HEK293T (cell line): Measurements from ENCODE around the gene EPC1.

Source experiments
- CTBP1 ChIP-seq: fragments of 450-650 bp; IDR thresholded peaks from 2 replicates; pipeline ENCODE4 v1.6.1; 2016; ENCODE audit warnings: borderline replicate concordance
- FOXA1 ChIP-seq: fragments of 450-650 bp; IDR thresholded peaks from 2 replicates; pipeline ENCODE4 v1.6.1; 2016; ENCODE audit warnings: mild to moderate bottlenecking
- PKNOX1 ChIP-seq: fragments of 450-650 bp; IDR thresholded peaks from 2 replicates; pipeline ENCODE4 v1.6.1; 2016
- SP1 ChIP-seq: fragments of 450-650 bp; IDR thresholded peaks from 2 replicates; pipeline ENCODE4 v1.6.1; 2017
- TARDBP ChIP-seq: fragments of 450-650 bp; IDR thresholded peaks from 2 replicates; pipeline ENCODE4 v1.6.1; 2016
- ZNF384 ChIP-seq: fragments of 450-650 bp; IDR thresholded peaks from 2 replicates; pipeline ENCODE4 v1.6.1; 2016

- no peak for TF ChIP-seq CTBP1
- no peak for TF ChIP-seq TARDBP
- no peak for TF ChIP-seq ZNF384
- no peak for TF ChIP-seq FOXA1
- TF ChIP-seq SP1 = no peak
- TF ChIP-seq PKNOX1 = no peak
These were observed 6.3 kb downstream of the EPC1 start for GRCh38 chr10:32340596-32341180.
